ENCODE results near the gene MYOF.

MYOF gene

GRCh38 chr10:93462881-93463280 lies 19.3 kb downstream of the MYOF start:
- H3K4ac ChIP-seq (ENCODE audit: low read depth in 1 of 2, low read length in 2 of 2): peak overlapping the region in 1 of 2 experiments; percentile 77
- H3K27me3 ChIP-seq (ENCODE audit: control insufficient read depth in 1 of 2, insufficient read depth in 1 of 2, low read length in 2 of 2): no peaks in the 10 kb centered on the region
- WGBS: 8% methylated on average over 9 of the region's 9 CpGs
- peaks cover 20% of the 10 kb centered on the region in 2 experiments for H3K36me3 ChIP-seq (ENCODE audit: control insufficient read depth in 1 of 2, insufficient read depth in 2 of 2, low read depth in 1 of 2, low read length in 2 of 2)
- no peaks in the 10 kb centered on the region for H3K79me1 ChIP-seq (replicated peaks; ENCODE audit: low read length, poor library complexity, severe bottlenecking)
- no peak overlapping the region for H2AFZ ChIP-seq (ENCODE audit: low read depth, low read length)
- H2BK5ac ChIP-seq (ENCODE audit: low read depth, low read length, poor library complexity, severe bottlenecking): peak overlapping the region; percentile 49
- peak overlapping the region; percentile 51 for H3K9ac ChIP-seq (ENCODE audit: low read length)
- no peak overlapping the region for H3K14ac ChIP-seq (ENCODE audit: low read length in 2 of 2)
- H3K4me2 ChIP-seq (ENCODE audit: low read length, poor library complexity, severe bottlenecking): no peak overlapping the region
- H2AK5ac ChIP-seq (ENCODE audit: low read length, severe bottlenecking): peak overlapping the region; percentile 28
- H3K18ac ChIP-seq (ENCODE audit: low read depth in 1 of 2, low read length in 2 of 2): peak overlapping the region; percentile 16 to 73
- no peak overlapping the region for H3K23ac ChIP-seq (ENCODE audit: low read length in 2 of 2)
- peak overlapping the region; percentile 78 for H4K8ac ChIP-seq (ENCODE audit: low read length)
- H3K4me3 ChIP-seq (ENCODE audit: insufficient read depth in 1 of 2, low read depth in 1 of 2, low read length in 2 of 2): no peak overlapping the region
- no peaks in the 10 kb centered on the region for H3K9me3 ChIP-seq (ENCODE audit: control insufficient read depth, low read length)
- peaks cover 28% of the 10 kb centered on the region for H3K4me1 ChIP-seq (ENCODE audit: control insufficient read depth, insufficient read depth, low read depth, low read length)
- H2BK15ac ChIP-seq (ENCODE audit: low read depth, poor library complexity, severe bottlenecking): no peak overlapping the region
- H2BK120ac ChIP-seq (ENCODE audit: low read depth, low read length): no peak overlapping the region
- peak; percentile 74 for DNase-seq
- H2BK12ac ChIP-seq (ENCODE audit: low read length in 2 of 2): peak overlapping the region in 1 of 2 experiments; percentile 45
- no peak overlapping the region for H4K91ac ChIP-seq (ENCODE audit: low read length)
- H3K27ac ChIP-seq (ENCODE audit: low read length, poor library complexity, severe bottlenecking): peak overlapping the region; percentile 98

- no peak overlapping the region for H2AFZ ChIP-seq (ENCODE audit: low read depth, low read length)
- H3K4ac ChIP-seq (ENCODE audit: low read depth in 1 of 2, low read length in 2 of 2): peak overlapping the region in 1 of 2 experiments; percentile 85
- H3K4me2 ChIP-seq (ENCODE audit: low read length, poor library complexity, severe bottlenecking): no peak overlapping the region
- peak overlapping the region; percentile 45 for H2AK5ac ChIP-seq (ENCODE audit: low read length, severe bottlenecking)
- H2BK12ac ChIP-seq (ENCODE audit: low read length in 2 of 2): peak overlapping the region; percentile 14 to 61
- H2BK15ac ChIP-seq (ENCODE audit: low read depth, poor library complexity, severe bottlenecking): no peak overlapping the region
- WGBS: 33% methylated on average over 2 of the region's 2 CpGs
- H3K36me3 ChIP-seq (ENCODE audit: control insufficient read depth in 1 of 2, insufficient read depth in 2 of 2, low read depth in 1 of 2, low read length in 2 of 2): peaks cover 17 to 20% of the 10 kb centered on the region in 2 experiments
- no peak overlapping the region for H3K4me3 ChIP-seq (ENCODE audit: insufficient read depth in 1 of 2, low read depth in 1 of 2, low read length in 2 of 2)
- H3K23ac ChIP-seq (ENCODE audit: low read length in 2 of 2): no peak overlapping the region
- peak overlapping the region; percentile 27 for H4K8ac ChIP-seq (ENCODE audit: low read length)
- no peak overlapping the region for H2BK120ac ChIP-seq (ENCODE audit: low read depth, low read length)
- no peaks in the 10 kb centered on the region for H3K9me3 ChIP-seq (ENCODE audit: control insufficient read depth, low read length)
- no peaks in the 10 kb centered on the region for H3K79me1 ChIP-seq (replicated peaks; ENCODE audit: low read length, poor library complexity, severe bottlenecking)
- H3K4me1 ChIP-seq (ENCODE audit: control insufficient read depth, insufficient read depth, low read depth, low read length): peaks cover 30% of the 10 kb centered on the region
- H3K27ac ChIP-seq (ENCODE audit: low read length, poor library complexity, severe bottlenecking): peak overlapping the region; percentile 96
- peak overlapping the region; percentile 16 to 23 for H3K18ac ChIP-seq (ENCODE audit: low read depth in 1 of 2, low read length in 2 of 2)
- H3K14ac ChIP-seq (ENCODE audit: low read length in 2 of 2): no peak overlapping the region
- H2BK5ac ChIP-seq (ENCODE audit: low read depth, low read length, poor library complexity, severe bottlenecking): peak overlapping the region; percentile 83
- peak overlapping the region; percentile 51 for H3K9ac ChIP-seq (ENCODE audit: low read length)
- DNase-seq: peak; percentile 33
- H4K91ac ChIP-seq (ENCODE audit: low read length): peak overlapping the region; percentile 19
- H3K27me3 ChIP-seq (ENCODE audit: control insufficient read depth in 1 of 2, insufficient read depth in 1 of 2, low read length in 2 of 2): no peaks in the 10 kb centered on the region
These were observed 19.8 kb downstream of the MYOF start for GRCh38 chr10:93462371-93462770.

- Histone ChIP-seq H3K4me3 (ENCODE audit: insufficient read depth in 1 of 2, low read depth in 1 of 2, low read length in 2 of 2) (peak overlapping the region in 1 of 2 experiments; percentile 7), H3K36me3 (ENCODE audit: control insufficient read depth in 1 of 2, insufficient read depth in 2 of 2, low read depth in 1 of 2, low read length in 2 of 2) (peaks cover 20 to 21% of the 10 kb centered on the region in 2 experiments), H3K27ac (ENCODE audit: low read length, poor library complexity, severe bottlenecking) (peak overlapping the region; percentile 96), H3K79me1 (replicated peaks; ENCODE audit: low read length, poor library complexity, severe bottlenecking) (no peaks in the 10 kb centered on the region), H2BK5ac (ENCODE audit: low read depth, low read length, poor library complexity, severe bottlenecking) (no peak overlapping the region), H3K4ac (ENCODE audit: low read depth in 1 of 2, low read length in 2 of 2) (no peak overlapping the region), H2BK15ac (ENCODE audit: low read depth, poor library complexity, severe bottlenecking) (no peak overlapping the region), H3K18ac (ENCODE audit: low read depth in 1 of 2, low read length in 2 of 2) (no peak overlapping the region), H3K14ac (ENCODE audit: low read length in 2 of 2) (no peak overlapping the region), H3K9me3 (ENCODE audit: control insufficient read depth, low read length) (no peaks in the 10 kb centered on the region), H2AK5ac (ENCODE audit: low read length, severe bottlenecking) (peak overlapping the region; percentile 36), H4K8ac (ENCODE audit: low read length) (no peak overlapping the region), H2BK12ac (ENCODE audit: low read length in 2 of 2) (peak overlapping the region in 1 of 2 experiments; percentile 51), H2BK120ac (ENCODE audit: low read depth, low read length) (no peak overlapping the region), H3K4me2 (ENCODE audit: low read length, poor library complexity, severe bottlenecking) (no peak overlapping the region), H3K4me1 (ENCODE audit: control insufficient read depth, insufficient read depth, low read depth, low read length) (peaks cover 30% of the 10 kb centered on the region), H3K27me3 (ENCODE audit: control insufficient read depth in 1 of 2, insufficient read depth in 1 of 2, low read length in 2 of 2) (no peaks in the 10 kb centered on the region), H3K9ac (ENCODE audit: low read length) (peak overlapping the region; percentile 58), H3K23ac (ENCODE audit: low read length in 2 of 2) (no peak overlapping the region), H2AFZ (ENCODE audit: low read depth, low read length) (no peak overlapping the region), H4K91ac (ENCODE audit: low read length) (no peak overlapping the region)
- DNase-seq: peak; percentile 54
- no CpG with 5 or more reads among the region's 1 CpG for WGBS
These were observed 20.3 kb downstream of the MYOF start for GRCh38 chr10:93461807-93462178.

GRCh38 chr10:93461109-93461806 lies 20.9 kb downstream of the MYOF start:
- Histone ChIP-seq H2BK120ac (ENCODE audit: low read depth, low read length) (peak overlapping the region; percentile 87), H2BK5ac (ENCODE audit: low read depth, low read length, poor library complexity, severe bottlenecking) (peak overlapping the region; percentile 67), H4K91ac (ENCODE audit: low read length) (peak overlapping the region; percentile 65), H3K9me3 (ENCODE audit: control insufficient read depth, low read length) (no peaks in the 10 kb centered on the region), H3K4me1 (ENCODE audit: control insufficient read depth, insufficient read depth, low read depth, low read length) (peaks cover 28% of the 10 kb centered on the region), H3K27ac (ENCODE audit: low read length, poor library complexity, severe bottlenecking) (peak overlapping the region; percentile 96), H4K8ac (ENCODE audit: low read length) (no peak overlapping the region), H2AK5ac (ENCODE audit: low read length, severe bottlenecking) (peak overlapping the region; percentile 36), H3K4ac (ENCODE audit: low read depth in 1 of 2, low read length in 2 of 2) (peak overlapping the region; percentile 7 to 75), H3K4me3 (ENCODE audit: insufficient read depth in 1 of 2, low read depth in 1 of 2, low read length in 2 of 2) (peak overlapping the region in 1 of 2 experiments; percentile 7), H3K79me1 (replicated peaks; ENCODE audit: low read length, poor library complexity, severe bottlenecking) (no peaks in the 10 kb centered on the region), H2BK12ac (ENCODE audit: low read length in 2 of 2) (peak overlapping the region; percentile 92 to 93), H3K9ac (ENCODE audit: low read length) (peak overlapping the region; percentile 58), H3K14ac (ENCODE audit: low read length in 2 of 2) (peak overlapping the region in 1 of 2 experiments; percentile 53), H2AFZ (ENCODE audit: low read depth, low read length) (no peak overlapping the region), H3K23ac (ENCODE audit: low read length in 2 of 2) (peak overlapping the region in 1 of 2 experiments; percentile 34), H3K36me3 (ENCODE audit: control insufficient read depth in 1 of 2, insufficient read depth in 2 of 2, low read depth in 1 of 2, low read length in 2 of 2) (peaks cover 18 to 23% of the 10 kb centered on the region in 2 experiments), H2BK15ac (ENCODE audit: low read depth, poor library complexity, severe bottlenecking) (peak overlapping the region; percentile 19), H3K4me2 (ENCODE audit: low read length, poor library complexity, severe bottlenecking) (no peak overlapping the region), H3K27me3 (ENCODE audit: control insufficient read depth in 1 of 2, insufficient read depth in 1 of 2, low read length in 2 of 2) (no peaks in the 10 kb centered on the region), H3K18ac (ENCODE audit: low read depth in 1 of 2, low read length in 2 of 2) (peak overlapping the region; percentile 4 to 86)
- peak; percentile 87 for DNase-seq
- WGBS: 30% methylated on average over 4 of the region's 4 CpGs
